Type B pancreatic cell (in vitro differentiated cells): ENCODE results near the gene PRDM2. TPM values are rescaled to one million over a fixed set of nuclear protein-coding genes. Genes with fewer than 3 reads are reported as not detected.

Experiments used
- DNase-seq: peaks from one replicate; pipeline ENCODE4 v3.0.0; 2021; ENCODE audit warnings: mixed read lengths; ENCODE audit not compliant: unreplicated experiment; ENCODE audit errors: extremely low spot score
- H3K27ac Mint-ChIP-seq: 2 replicates; pipeline ENCODE4 v1.8.0; 2021; ENCODE audit warnings: mild to moderate bottlenecking, mixed read lengths
- H3K27me3 Mint-ChIP-seq: 2 replicates; pipeline ENCODE4 v1.8.0; 2021; ENCODE audit warnings: mixed read lengths
- H3K36me3 Mint-ChIP-seq: 2 replicates; pipeline ENCODE4 v1.8.0; 2021; ENCODE audit warnings: mixed read lengths
- H3K4me1 Mint-ChIP-seq: one replicate; pipeline ENCODE4 v1.8.0; 2021; ENCODE audit warnings: mixed read lengths; ENCODE audit not compliant: unreplicated experiment
- H3K4me3 Mint-ChIP-seq: 2 replicates; pipeline ENCODE4 v1.8.0; 2021; ENCODE audit warnings: mild to moderate bottlenecking, mixed read lengths
- H3K9me3 Mint-ChIP-seq: 2 replicates; pipeline ENCODE4 v1.8.0; 2021; ENCODE audit warnings: mixed read lengths
- CTCF ChIP-seq: fragments of 200-600 bp; sonication (generic); conservative IDR thresholded peaks from 2 replicates; pipeline ENCODE4 v1.5.0; 2021; ENCODE audit warnings: antibody characterized with exemption, mild to moderate bottlenecking
- total RNA-seq: library from RNA; stranded (reverse); gene quantifications from 2 replicates; pipeline ENCODE4 v1.2.1, GENCODE V29; 2021; ENCODE audit warnings: low replicate concordance

Gene PRDM2
- total RNA-seq, 1 donor from 2014 or later, result 44.6 TPM

- Mint-ChIP-seq H3K27ac (no peak overlapping the region), H3K4me1 (peaks cover 8% of the 10 kb centered on the region), H3K27me3 (peaks cover 3% of the 10 kb centered on the region)
Measured at GRCh38 chr1:13663969-13664368, 36.0 kb upstream of the PRDM2 start.

GRCh38 chr1:13664451-13664850 lies 35.5 kb upstream of the PRDM2 start:
- TF ChIP-seq CTCF, result no peak
- Mint-ChIP-seq H3K9me3 (no peaks in the 10 kb centered on the region), H3K4me1 (peaks cover 8% of the 10 kb centered on the region), H3K27ac (no peak overlapping the region), H3K36me3 (no peaks in the 10 kb centered on the region), H3K4me3 (no peak overlapping the region), H3K27me3 (peaks cover 3% of the 10 kb centered on the region)
- no peak for DNase-seq

More at GRCh38 chr1:13663969-13664368, 36.0 kb upstream of the PRDM2 start:
- no peaks in the 10 kb centered on the region for H3K36me3 Mint-ChIP-seq
- H3K9me3 Mint-ChIP-seq, result no peaks in the 10 kb centered on the region
- no peak for TF ChIP-seq CTCF
- no peak overlapping the region for H3K4me3 Mint-ChIP-seq
- DNase-seq, result no peak

GRCh38 chr1:13666317-13666716 lies 33.7 kb upstream of the PRDM2 start:
- Mint-ChIP-seq H3K27ac (no peak overlapping the region), H3K36me3 (no peaks in the 10 kb centered on the region), H3K4me3 (no peak overlapping the region), H3K27me3 (peaks cover 3% of the 10 kb centered on the region), H3K4me1 (peaks cover 8% of the 10 kb centered on the region), H3K9me3 (no peaks in the 10 kb centered on the region)
- TF ChIP-seq CTCF, result no peak
- DNase-seq, result no peak

- Mint-ChIP-seq H3K4me3 (no peak overlapping the region), H3K27me3 (peaks cover 3% of the 10 kb centered on the region), H3K9me3 (no peaks in the 10 kb centered on the region), H3K27ac (no peak overlapping the region), H3K36me3 (no peaks in the 10 kb centered on the region), H3K4me1 (peaks cover 8% of the 10 kb centered on the region)
- no peak for TF ChIP-seq CTCF
- DNase-seq, result no peak
Measured at GRCh38 chr1:13667691-13668090, 32.3 kb upstream of the PRDM2 start.

GRCh38 chr1:13674377-13674776 lies 25.6 kb upstream of the PRDM2 start:
- DNase-seq, result no peak
- no peak for TF ChIP-seq CTCF
- Mint-ChIP-seq H3K27ac (no peak overlapping the region), H3K27me3 (peaks cover 27% of the 10 kb centered on the region), H3K4me1 (no peaks in the 10 kb centered on the region), H3K4me3 (no peak overlapping the region), H3K9me3 (no peaks in the 10 kb centered on the region), H3K36me3 (no peaks in the 10 kb centered on the region)

GRCh38 chr1:13675151-13675651 lies 24.8 kb upstream of the PRDM2 start:
- no peaks in the 10 kb centered on the region for H3K4me1 Mint-ChIP-seq

More at GRCh38 chr1:13675151-13675651, 24.8 kb upstream of the PRDM2 start:
- DNase-seq, result no peak
- H3K9me3 Mint-ChIP-seq, result no peaks in the 10 kb centered on the region
- no peak for TF ChIP-seq CTCF
- no peak overlapping the region for H3K4me3 Mint-ChIP-seq
- H3K27me3 Mint-ChIP-seq, result peaks cover 32% of the 10 kb centered on the region
- no peak overlapping the region for H3K27ac Mint-ChIP-seq
- no peaks in the 10 kb centered on the region for H3K36me3 Mint-ChIP-seq
